Ureter (tissue), 1 donor: ENCODE results near the gene MACROH2A1. TPM values are rescaled to one million over a fixed set of nuclear protein-coding genes. Genes with fewer than 3 reads are reported as not detected.
"Not testable (repeated sequence)": the region's sequence is repeated elsewhere in the genome, so short reads cannot be mapped to it uniquely, and the experiment has no call there.

ENCODE experiments used
- DNase-seq: peaks from one replicate; pipeline ENCODE4 v3.0.0-alpha.2; 2020; ENCODE audit warnings: low spot score
- total RNA-seq: library from RNA; stranded (reverse); gene quantifications from one replicate; pipeline ENCODE4 v1.2.4, GENCODE V29; 2023
- donor health status: DM: yes; HTN: yes; CAD: no.

MACROH2A1 gene
- total RNA-seq, 1 donor from 2014 or later, result 248 TPM

DNA sequence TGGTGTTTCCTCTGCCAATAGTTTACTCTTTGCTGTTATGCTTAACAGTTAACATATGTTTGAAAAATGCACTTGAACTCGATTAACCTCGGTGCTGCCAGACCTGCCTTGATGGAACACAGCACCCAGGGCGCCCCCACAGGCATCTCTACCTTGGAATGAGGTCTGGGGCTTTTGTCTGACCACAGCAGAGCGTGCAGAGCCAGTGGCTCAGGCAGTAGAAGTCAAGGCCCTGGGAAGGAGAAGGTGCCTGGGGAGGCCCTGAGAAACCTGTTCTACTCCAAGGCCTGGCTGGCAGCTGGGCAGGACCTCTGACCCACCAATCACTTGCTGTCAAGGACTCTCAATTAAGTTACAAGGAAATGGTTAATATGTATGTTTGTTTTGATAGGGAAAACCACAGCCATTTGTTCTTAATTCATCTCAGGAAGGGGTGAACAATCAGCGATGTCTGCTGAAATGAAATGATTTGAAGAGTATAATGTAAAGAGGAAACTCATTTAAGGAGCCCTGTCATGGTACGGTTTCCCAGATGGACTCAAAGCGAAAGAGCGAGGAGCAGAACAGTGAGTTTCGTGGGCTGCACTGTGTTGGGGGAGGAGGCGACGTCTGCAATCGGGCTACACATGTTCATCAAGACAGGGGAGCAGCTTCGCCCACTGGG, 21.9 kb downstream of the MACROH2A1 start:
- peak; percentile 66 for DNase-seq

DNA sequence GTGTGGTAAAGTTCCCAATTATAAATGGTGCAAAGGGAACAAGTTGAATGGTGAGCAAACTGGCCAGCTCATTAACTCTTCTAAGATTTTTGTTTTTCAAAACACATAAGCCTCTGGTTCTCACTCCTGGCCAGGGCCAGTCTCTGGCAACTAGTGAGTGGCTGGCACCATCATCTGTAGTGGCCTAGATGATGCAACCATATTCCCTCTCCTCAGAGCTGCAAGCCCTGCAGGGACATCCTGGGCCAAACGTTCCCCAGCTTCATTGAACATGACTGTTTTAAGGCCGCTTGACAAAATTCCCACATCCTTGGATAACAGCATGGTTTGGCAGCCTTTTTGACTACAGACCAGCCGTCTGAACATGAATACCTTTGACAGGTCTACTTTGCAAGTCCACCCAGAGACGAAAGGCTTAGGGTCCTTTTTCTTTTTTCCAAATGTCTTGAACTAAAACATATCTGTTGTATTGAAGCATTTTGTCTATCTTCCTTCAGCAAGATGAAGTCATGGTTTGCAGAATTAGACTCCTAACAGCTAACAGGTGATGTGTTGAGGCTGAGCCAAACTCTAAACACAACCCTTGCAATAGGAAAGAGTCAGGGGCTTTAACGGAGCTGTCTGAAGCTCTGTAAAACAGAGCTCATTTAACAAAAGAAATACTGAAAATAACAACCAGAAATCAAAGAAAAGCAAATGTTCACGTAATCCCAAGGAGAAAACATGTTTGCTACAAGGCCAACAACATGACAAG, 23.8 kb downstream of the MACROH2A1 start:
- no peak for DNase-seq

DNA sequence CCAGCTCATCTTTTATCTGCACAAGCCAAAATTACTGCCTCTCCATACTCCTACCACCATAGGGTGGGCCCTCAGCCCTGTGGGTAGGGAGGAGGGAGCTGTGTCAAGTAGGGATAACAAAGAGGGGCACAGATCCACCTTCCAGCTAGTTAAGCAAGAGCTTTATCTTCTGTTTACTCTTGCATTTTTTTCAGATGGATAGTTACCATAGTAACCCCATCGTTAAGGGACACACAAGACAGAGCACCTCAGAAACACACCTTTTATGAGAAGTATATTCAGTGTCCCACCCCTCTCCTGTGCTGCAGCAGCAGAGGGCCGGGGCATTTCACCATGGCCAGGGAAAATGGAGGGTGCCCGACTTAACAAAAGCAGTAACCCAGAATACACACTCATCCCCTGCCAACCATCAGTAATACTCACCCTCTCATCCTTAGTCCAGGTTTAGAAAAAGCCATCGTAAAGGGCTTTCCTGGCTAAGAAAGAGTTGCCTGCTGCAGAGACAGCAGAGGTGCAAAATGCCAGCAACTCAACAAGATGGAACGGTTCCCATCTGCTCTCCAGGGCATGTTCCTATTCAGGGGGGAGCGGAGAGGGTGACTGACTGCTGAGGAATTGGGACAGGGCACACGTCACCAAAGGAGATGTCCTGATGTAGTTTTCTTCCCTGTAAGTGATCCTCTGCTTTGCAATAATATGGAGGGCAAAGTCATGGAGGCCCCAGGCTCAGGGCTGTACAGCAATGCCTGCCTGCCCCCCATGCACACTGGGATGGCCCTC, 25.1 kb downstream of the MACROH2A1 start:
- no peak for DNase-seq

DNA sequence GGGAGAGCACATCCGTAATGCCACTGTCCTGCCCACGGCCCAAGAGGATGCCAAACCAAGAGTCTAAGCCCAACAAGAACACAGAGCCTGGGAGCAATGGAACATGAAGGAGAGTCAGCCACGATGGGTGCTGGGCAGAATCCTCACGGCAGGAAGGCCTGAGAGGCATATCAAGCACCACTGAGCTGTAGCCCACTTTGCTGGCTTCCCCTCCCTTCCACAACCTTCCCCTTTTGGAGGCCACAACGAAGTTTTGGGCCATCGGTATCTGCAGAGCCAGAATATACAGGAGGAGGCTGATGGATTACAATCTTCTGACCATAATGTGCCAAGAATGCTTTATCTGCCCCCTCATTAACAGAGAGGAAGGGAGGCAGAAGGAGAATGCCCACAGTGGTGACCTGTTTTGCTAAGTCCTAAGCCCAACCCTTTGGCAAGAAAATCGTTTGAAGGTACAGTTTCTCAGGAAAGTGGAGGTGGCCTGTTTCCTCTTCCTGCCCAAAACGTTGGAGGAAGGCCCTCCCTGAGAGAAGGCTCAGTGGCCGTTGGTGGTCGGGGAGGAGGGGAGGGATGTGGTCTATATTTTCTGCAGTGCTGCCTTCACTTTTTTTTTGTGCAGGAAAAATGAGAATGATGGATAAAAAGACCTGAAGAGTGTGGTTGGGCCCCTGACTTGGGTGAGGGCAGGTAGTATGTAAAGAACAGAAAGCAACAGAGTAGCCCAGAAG, 26.2 kb downstream of the MACROH2A1 start:
- DNase-seq, result no peak

DNA sequence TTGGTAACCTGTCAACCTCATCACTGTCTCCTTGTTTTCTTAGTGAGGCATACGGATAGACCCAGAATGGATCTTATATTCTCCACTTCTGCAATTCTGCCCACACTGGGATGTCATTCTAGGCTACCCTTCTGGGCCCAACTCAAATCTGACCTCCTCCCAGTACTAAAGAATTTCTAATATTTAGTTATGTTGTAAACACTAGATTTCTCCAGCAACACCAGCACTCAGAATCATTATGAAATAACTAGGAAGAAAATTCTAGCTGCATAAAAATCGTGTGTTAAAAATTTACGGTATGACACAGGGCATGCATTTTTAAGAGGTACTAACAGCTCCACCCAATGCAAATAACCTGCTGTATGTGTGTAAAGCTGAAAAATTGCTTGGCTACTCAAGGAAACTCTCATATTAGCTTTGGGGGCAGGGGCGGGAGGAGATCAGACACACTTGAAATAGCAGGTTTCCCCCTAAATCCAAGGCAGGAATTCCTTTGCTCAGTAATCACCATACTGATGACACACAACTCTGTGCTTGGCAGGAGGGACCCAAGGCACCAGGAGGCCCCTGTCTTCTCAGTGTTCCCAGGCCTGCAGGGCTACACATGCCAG, 27.3 kb downstream of the MACROH2A1 start:
- no peak for DNase-seq

DNA sequence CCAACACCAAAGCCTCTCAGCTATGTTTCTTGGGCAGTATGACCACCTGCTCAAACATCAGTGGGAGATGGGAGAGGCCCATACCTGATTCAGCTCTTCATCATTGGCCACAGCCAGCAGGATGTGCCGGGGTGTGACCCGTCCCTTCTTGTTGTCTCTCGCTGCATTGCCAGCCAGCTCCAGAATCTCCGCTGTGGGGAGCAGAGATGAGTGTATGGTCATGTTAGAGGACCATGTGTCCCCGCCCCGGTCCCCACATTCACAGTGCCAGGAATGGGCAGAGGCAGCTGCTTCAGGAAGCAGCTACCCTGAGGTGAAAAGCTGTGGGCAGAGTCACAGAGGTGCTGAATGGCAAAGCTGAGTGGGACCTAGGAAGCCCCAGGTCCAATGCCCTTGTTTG, 29.1 kb downstream of the MACROH2A1 start:
- DNase-seq, result no peak

DNA sequence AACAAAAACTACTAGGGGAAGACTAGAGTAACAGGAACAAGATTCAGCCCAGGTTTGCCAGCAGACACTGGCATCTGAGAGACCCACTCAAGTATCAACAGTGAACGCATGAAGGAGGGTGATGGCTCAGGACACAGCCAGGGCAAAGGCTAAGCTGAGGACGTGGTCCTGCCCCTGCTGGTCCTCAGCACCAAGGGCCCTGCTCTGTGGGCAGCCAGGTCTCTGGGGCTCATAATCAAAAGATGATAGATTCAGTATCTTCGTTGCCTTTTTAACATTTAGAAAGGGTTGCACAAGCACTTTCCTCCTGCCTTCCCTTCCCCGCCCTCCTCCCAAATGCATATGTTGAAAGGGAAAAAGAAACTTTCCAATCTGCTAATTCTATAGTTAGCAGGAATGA, 31.5 kb downstream of the MACROH2A1 start:
- no peak for DNase-seq

DNA sequence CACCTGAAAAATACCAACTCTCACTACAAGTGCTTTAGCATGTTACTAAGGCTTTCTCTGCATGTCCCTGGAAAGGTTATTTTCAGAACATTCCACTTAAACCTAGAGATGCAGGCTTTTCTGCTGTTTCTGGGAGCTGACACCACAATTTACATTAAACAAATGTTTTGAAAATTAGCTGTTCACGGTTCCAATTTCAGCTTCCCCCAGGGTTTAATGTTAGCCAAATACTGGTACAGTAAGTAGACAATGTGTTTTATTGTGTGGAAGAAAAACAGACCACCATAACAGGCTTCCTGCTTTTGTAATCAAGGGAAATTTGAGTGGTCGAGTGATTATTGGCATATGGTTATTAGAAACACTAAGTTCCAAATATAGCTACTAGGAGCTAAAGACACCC, 32.0 kb downstream of the MACROH2A1 start:
- DNase-seq, result no peak

DNA sequence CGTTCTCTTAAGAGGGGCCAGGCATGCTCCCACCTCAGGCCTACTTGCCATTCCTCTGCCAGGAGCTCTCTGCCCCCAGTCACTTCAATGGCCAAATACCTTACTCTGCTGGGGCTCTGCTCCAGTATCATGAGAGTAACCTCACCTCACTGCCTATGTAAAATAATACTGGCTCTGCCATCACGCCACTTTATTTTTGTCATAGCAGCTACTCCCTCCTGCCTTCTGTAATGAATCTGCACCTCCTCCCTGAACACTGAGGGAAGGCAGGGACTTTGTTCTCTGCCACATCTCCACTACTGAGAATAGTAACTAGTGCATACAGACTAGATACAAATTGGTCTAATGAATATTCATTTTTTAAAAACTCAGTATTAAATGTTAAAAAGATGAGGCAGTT, 33.8 kb downstream of the MACROH2A1 start:
- DNase-seq, result no peak

DNA sequence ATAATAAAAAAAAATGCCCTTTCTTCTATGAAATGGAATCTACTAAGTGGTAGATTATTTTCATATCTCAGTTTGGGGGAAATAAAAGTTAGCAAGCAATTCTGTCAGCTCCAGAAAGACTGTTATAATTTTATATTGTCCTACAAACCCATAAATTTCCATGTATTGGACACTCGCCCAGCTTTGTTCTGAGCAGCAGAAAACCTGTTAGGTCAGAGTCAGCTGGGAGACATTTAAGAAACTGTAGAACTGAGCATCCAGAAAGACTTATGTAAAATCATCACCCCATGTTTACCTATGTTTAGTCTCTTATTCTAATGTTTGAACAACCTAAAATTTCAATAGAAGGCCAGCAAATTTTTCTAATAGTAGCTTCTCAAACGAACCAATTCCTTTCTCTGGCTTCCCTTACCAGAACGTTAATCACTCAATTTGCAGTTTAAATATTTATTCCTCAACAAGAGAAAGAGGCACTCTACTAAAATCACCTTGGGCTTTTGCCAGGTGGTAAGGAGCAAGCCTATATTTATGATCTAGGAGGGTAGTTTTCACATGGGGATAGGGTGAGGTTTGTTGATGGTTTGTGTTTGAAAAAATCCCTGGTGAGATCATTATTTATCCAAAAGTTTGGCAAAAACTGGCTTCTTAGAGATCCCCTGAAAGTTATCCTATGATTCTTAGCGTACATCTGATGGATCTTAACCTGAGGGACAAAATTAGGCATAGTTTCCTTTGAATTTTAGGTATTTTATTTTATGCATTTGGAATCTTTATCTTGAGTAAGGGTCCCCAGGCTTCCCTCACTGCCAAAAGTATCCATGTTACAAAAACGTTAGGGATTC, 34.4 kb downstream of the MACROH2A1 start:
- DNase-seq, result no peak

DNA sequence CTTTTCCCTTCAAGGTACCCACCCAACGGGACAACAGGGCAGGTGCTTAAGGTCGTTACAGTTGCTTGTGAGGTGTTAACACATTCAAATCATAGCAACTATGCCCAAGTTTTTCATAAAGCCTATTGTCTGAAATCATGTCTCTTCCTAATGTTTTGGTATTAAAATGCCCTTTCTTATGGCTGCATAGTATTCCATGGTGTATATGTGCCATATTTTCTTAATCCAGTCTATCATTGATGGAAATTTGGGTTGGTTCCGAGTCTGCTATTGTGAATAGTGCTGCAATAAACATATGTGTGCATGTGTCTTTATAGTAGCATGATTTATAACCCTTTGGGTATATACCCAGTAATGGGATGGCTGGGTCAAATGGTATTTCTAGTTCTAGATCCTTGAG, 35.7 kb downstream of the MACROH2A1 start:
- not testable (repeated sequence) for DNase-seq

DNA sequence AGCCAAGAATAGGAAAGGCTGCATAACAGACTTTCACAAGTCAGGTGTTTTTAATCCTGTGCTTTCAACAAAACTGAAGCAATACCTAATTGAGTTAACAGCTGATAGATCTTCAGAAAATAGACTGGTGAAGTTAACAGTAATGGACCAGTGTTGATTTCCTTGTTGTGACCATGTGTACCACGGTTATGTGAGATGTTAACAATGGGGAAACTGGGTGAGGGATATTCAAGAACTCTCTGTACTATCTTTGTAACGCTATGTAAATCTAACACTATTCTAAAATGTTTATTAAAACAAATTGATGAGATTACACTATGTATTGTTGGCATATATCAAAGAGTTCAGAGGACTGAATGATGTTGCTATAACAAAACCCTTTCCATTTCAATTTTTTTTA, 36.9 kb downstream of the MACROH2A1 start:
- DNase-seq, result no peak

DNA sequence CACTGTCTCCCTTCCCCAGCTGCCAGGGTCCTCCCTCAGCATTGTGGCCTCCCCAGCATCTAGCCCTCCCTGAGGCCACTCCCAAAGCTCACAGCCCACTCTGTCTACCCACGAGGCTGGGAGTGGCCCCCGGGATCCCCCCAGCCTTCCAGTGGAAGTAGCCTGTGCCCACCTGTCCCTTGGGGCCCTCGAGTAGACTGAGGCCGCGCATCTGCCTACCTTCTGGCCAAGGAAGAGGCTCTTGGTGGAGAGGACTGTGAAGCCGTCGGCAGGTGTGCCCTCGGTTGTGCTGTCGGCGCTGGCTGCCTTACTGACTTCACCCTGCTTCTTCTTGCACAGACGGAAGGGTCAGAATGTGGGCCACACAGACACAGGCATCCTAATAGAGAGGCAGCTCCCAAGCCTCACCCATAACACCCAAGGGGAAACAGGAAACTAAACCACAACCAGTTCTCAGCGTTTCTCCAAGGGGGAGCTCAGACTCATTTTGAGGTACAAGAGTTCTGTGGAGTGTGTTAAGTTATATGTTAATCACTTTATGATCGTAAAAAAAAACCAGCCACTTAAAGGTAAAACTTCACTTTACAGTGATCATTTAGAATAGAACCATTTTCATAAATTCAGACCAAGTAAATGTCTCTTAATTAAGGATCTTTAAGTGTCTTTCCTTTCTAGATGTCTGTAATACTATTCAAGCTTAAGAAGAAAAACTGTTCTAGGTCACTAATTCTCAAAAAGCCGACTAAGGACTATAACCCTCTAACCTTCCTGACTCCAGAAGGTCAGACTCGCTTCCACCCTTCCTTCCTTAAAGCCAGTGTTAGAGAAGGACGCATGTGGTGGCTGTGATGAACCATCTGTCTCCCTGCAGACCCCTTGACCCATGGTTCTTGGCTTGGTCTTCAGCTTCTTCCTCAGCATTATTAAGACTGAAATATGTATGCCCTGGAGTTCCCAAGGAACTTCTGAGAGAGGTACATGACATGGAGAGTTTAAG, 38.5 kb downstream of the MACROH2A1 start:
- DNase-seq, result no peak

DNA sequence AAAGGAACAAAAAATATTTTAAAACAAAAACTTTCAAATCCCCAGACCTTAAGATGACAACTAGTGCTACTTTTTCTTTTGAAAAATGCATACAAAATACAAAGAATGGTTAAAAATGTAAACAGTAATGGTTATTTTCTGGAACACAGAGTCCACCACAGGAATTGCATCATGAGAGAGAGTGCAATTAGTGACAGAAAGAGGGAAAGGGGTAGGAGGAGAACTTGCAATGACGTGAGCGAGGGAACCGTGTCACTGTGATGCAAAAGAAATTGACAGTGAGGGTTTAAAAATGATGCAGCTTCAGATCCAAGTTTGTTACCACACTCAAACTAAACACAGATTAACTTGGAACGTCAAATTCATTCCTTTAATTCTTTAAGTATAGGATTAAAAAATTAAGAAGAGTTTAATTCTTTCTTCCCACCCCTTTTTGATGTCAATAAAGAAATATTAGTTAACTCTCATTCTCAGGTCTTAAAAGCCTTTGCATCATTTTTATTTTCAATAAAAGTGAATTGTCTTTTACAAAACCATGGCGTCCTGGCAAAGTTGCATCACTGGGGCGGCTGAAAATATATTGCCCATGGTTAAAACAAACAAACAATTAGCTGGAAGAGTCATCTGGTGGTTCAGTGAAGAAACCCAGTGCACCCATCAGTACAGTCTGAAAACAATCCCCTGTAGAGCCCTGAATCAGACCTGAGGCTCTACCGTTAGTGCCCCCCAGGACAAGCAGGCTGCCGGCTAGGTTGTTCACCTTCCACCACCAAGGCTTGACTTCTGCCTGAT, 39.5 kb downstream of the MACROH2A1 start:
- no peak for DNase-seq

DNA sequence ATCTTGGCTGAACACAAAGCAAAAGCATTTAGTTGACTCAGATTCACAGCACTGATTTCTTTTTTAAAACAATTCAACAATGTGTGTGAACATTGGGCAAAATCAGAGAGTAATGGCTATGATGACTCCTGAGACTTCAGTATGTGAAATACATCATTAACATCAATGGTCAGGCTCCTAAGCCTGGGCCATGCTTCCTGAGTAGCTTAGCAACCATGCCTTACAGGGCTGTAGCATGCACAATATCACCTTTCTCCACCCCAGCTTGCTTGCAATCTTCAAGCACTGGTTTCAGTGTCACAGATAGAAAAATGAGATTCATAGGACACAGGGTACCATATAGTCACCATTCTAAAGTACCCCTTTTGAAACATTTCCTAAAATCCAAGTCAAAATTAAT, 41.3 kb downstream of the MACROH2A1 start:
- no peak for DNase-seq

DNA sequence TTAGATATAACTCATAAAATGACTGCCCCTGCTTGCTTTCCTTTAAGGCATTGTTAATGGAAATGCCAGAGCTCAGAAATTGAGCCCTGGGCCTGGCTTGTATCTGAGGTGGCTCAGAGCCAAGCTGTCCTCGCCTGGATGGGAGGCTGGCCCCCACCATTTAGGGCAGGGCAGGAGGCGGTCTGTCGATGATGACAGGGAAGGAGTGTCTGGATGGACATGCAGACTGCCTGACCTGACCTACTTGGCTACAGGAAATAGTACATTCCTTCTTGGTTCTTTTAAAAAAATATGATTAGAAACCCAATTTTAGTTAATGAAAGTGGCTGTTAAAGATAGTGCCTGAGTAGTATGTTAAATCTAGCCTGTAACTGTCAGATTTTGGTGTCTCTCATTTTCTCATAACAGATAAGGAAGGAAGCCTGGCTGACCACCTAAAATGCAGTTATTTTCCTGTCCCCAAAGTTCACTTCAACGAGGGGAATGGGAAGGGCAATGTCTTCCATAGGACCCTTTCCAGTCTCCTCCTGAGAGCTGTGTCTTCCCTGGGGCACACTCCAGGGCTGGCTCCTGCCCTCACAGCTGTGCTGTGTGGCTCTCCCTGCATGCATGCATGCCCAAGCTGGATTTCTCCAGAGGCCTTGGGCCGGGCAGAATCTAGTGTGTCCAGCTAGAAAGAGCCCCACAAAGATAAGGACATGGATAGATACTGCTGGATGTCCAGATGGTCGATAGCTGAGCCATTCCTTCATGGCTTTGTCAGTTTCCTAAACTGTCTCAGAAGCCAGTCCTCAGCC, 42.3 kb downstream of the MACROH2A1 start:
- DNase-seq, result peak; percentile 59

DNA sequence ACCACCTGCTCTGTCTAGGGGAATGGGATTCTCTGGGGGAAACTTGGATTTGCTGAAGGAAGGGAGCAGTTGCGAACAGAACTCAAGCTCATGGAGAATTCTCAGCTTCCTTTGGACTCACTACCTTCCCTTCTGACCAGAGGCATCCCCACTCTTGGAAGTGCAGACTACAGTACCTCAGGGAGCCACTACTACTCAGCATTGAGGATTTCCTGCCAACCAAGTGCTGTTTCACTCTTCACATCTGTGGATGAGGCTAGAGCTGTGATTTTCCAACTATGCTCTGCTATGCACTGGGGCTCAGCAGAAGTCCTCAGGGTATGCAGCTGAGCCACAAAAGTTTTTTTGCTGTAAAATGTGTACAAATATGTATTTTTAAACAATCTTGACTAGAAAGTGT, 43.9 kb downstream of the MACROH2A1 start:
- DNase-seq, result no peak
